H1 (cell line): ENCODE measurements around the gene PLCB4. TPM values are rescaled to one million over a fixed set of nuclear protein-coding genes. Genes with fewer than 3 reads are reported as not detected.

Experiments
- CTCF ChIA-PET: fragments of 300-600 bp; sonication (Branson Sonifier 250); formaldehyde crosslinking; loops from one replicate; lab custom pipeline; 2021; ENCODE audit not compliant: partially characterized antibody; lab: Charles Lee
- POLR2A ChIA-PET: fragments of 300-600 bp; sonication (Branson Sonifier 250); formaldehyde crosslinking; loops from one replicate; lab custom pipeline; 2021; ENCODE audit warnings: inconsistent platforms; ENCODE audit not compliant: partially characterized antibody; lab: Charles Lee
- DNase-seq, 2 experiments: peaks; one replicate each; pipeline versions ENCODE4 v3.0.0 to v3.0.0-alpha.2; 2010 to 2022; ENCODE audit warnings: low spot score in 2 of 2, low read depth in 1 of 2, mixed read lengths in 1 of 2
- FAIRE-seq: peaks from 2 replicates; lab custom pipeline; 2011; peaks lifted over from hg19 to GRCh38; lab: Jason Lieb, UNC
- H2AFZ ChIP-seq: 2 replicates; pipeline ENCODE4 v1.8.1; 2012; ENCODE audit warnings: low read length, inconsistent platforms
- H2AK5ac ChIP-seq: 2 replicates; pipeline ENCODE4 v1.6.1; 2013; ENCODE audit warnings: low read depth, low read length
- H2BK120ac ChIP-seq: replicated peaks from 2 replicates; pipeline ENCODE3; 2013; ENCODE audit warnings: low read depth, low read length, inconsistent platforms
- H2BK12ac ChIP-seq: 2 replicates; pipeline ENCODE4 v1.6.1; 2013; ENCODE audit warnings: low read depth, low read length
- H2BK15ac ChIP-seq: 2 replicates; pipeline ENCODE4 v1.6.1; 2013; ENCODE audit warnings: low read length
- H2BK20ac ChIP-seq: 2 replicates; pipeline ENCODE4 v1.6.1; 2013; ENCODE audit warnings: low read length
- H2BK5ac ChIP-seq: 2 replicates; pipeline ENCODE4 v1.6.1; 2013; ENCODE audit warnings: low read depth, low read length
- H3K14ac ChIP-seq: 2 replicates; pipeline ENCODE4 v1.6.1; 2013; ENCODE audit warnings: inconsistent platforms; ENCODE audit not compliant: insufficient read length
- H3K18ac ChIP-seq: 2 replicates; pipeline ENCODE4 v1.6.1; 2013; ENCODE audit warnings: low read length; ENCODE audit errors: extremely low read depth
- H3K23ac ChIP-seq: 2 replicates; pipeline ENCODE4 v1.6.1; 2013; ENCODE audit warnings: inconsistent platforms; ENCODE audit not compliant: insufficient read length
- H3K23me2 ChIP-seq: 2 replicates; pipeline ENCODE4 v1.6.1; 2013; ENCODE audit warnings: low read depth, low read length
- H3K27ac ChIP-seq: 2 replicates; pipeline ENCODE4 v1.6.1; 2011; ENCODE audit warnings: low read depth, low read length, inconsistent platforms
- H3K27me3 ChIP-seq, 4 experiments: replicated peaks in 1 of 4; 1 replicate in 1 of 4; 2 replicates in 3 of 4; pipeline versions ENCODE4 v1.6.1 to v1.8.1; 2011 to 2013; ENCODE audit warnings: low read length in 3 of 4, mild to moderate bottlenecking in 3 of 4, inconsistent platforms in 2 of 4, mixed read lengths in 2 of 4, moderate library complexity in 1 of 4; ENCODE audit not compliant: control insufficient read depth in 3 of 4, insufficient read depth in 3 of 4; ENCODE audit errors: extremely low read depth in 1 of 4
- H3K36me3 ChIP-seq, 4 experiments: 2 replicates each; pipeline versions ENCODE4 v1.6.1 to v1.8.1; 2011 to 2013; ENCODE audit warnings: mild to moderate bottlenecking in 4 of 4, low read length in 3 of 4, moderate library complexity in 2 of 4, control low read depth in 1 of 4, inconsistent platforms in 1 of 4; ENCODE audit not compliant: insufficient read depth in 4 of 4, control insufficient read depth in 2 of 4
- H3K4ac ChIP-seq: replicated peaks from 2 replicates; pipeline ENCODE3; 2013; ENCODE audit warnings: low read length, low read depth, mixed read lengths, inconsistent platforms; ENCODE audit not compliant: insufficient read length
- H3K4me1 ChIP-seq, 4 experiments: replicated peaks in 1 of 4; 1 replicate in 1 of 4; 2 replicates in 3 of 4; pipeline versions ENCODE4 v1.6.1 to v1.8.1; 2011 to 2013; ENCODE audit warnings: low read length in 3 of 4, inconsistent platforms in 2 of 4, mixed read lengths in 1 of 4; ENCODE audit not compliant: insufficient read depth in 4 of 4, control insufficient read depth in 3 of 4
- H3K4me2 ChIP-seq, 2 experiments: 2 replicates each; pipeline versions ENCODE4 v1.6.1 to v1.8.1; 2011 to 2013; ENCODE audit warnings: low read depth in 2 of 2, low read length in 2 of 2, control low read depth in 1 of 2, inconsistent platforms in 1 of 2, mild to moderate bottlenecking in 1 of 2; ENCODE audit not compliant: insufficient read depth in 1 of 2
- H3K4me3 ChIP-seq, 4 experiments: fragments of 200-600, 300-600 bp in 1 of 4; sonication (generic), shearing (Covaris generic), sonication (Bioruptor Twin) in 1 of 4; 2 replicates each; pipeline versions ENCODE4 v1.5.1 to v1.8.1; 2011 to 2016; ENCODE audit warnings: low read length in 4 of 4, low read depth in 3 of 4, control low read depth in 2 of 4, inconsistent platforms in 2 of 4, mild to moderate bottlenecking in 2 of 4, mixed read lengths in 1 of 4, moderate library complexity in 1 of 4; ENCODE audit not compliant: insufficient read depth in 2 of 4; ENCODE audit errors: extremely low read depth in 1 of 4
- H3K56ac ChIP-seq: replicated peaks from 2 replicates; pipeline ENCODE3; 2013; ENCODE audit warnings: low read depth, mild to moderate bottlenecking, mixed read lengths, low read length, inconsistent platforms; ENCODE audit not compliant: insufficient read length
- H3K79me1 ChIP-seq: 2 replicates; pipeline ENCODE4 v1.6.1; 2013; ENCODE audit warnings: low read depth, low read length, control low read depth
- H3K79me2 ChIP-seq, 2 experiments: 2 replicates each; pipeline versions ENCODE4 v1.6.1 to v1.8.1; 2012 to 2013; ENCODE audit warnings: low read length in 2 of 2, mild to moderate bottlenecking in 2 of 2, inconsistent platforms in 1 of 2; ENCODE audit not compliant: insufficient read depth in 2 of 2, control insufficient read depth in 1 of 2
- H3K9ac ChIP-seq, 4 experiments: replicated peaks in 1 of 4; 1 replicate in 1 of 4; 2 replicates in 3 of 4; pipeline versions ENCODE4 v1.6.1 to v1.8.1; 2011 to 2013; ENCODE audit warnings: low read depth in 3 of 4, low read length in 3 of 4, control low read depth in 2 of 4, mild to moderate bottlenecking in 2 of 4, moderate library complexity in 2 of 4, inconsistent platforms in 1 of 4; ENCODE audit errors: extremely low read depth in 1 of 4
- H3K9me3 ChIP-seq, 2 experiments: 2 replicates each; pipeline versions ENCODE4 v1.6.1 to v1.8.1; 2012 to 2013; ENCODE audit warnings: mild to moderate bottlenecking in 2 of 2, moderate library complexity in 2 of 2, control low read depth in 1 of 2, inconsistent platforms in 1 of 2, low read depth in 1 of 2, low read length in 1 of 2, mixed read lengths in 1 of 2; ENCODE audit not compliant: insufficient read depth in 2 of 2
- H4K20me1 ChIP-seq, 2 experiments: replicated peaks in 1 of 2; 2 replicates each; pipeline versions ENCODE3 to v1.8.1; 2011 to 2013; ENCODE audit warnings: inconsistent platforms in 2 of 2, low read length in 2 of 2, mild to moderate bottlenecking in 1 of 2; ENCODE audit not compliant: insufficient read depth in 2 of 2, control insufficient read depth in 1 of 2
- H4K5ac ChIP-seq: 2 replicates; pipeline ENCODE4 v1.6.1; 2013; ENCODE audit warnings: low read length, low read depth, mixed read lengths, inconsistent platforms; ENCODE audit not compliant: insufficient read length
- H4K8ac ChIP-seq: 2 replicates; pipeline ENCODE4 v1.8.0; 2013; ENCODE audit warnings: mild to moderate bottlenecking, moderate library complexity, low read length, inconsistent platforms; ENCODE audit not compliant: insufficient read depth; ENCODE audit errors: extremely low read depth
- H4K91ac ChIP-seq: replicated peaks from 2 replicates; pipeline ENCODE3; 2013; ENCODE audit warnings: low read length, mixed read lengths, inconsistent platforms; ENCODE audit not compliant: insufficient read length
- ATF3 ChIP-seq: IDR thresholded peaks from 2 replicates; pipeline ENCODE4 v1.6.1; 2011; ENCODE audit warnings: low read depth, mild to moderate bottlenecking, low read length; ENCODE audit not compliant: insufficient read depth
- CBX8 ChIP-seq: fragments of 300-800, 300-1000 bp; sonication (generic); IDR thresholded peaks from 2 replicates; pipeline ENCODE4 v1.7.1; 2016; ENCODE audit warnings: low read depth, low read length, borderline replicate concordance
- EZH2 ChIP-seq: fragments of 200-600 bp; sonication (generic); IDR thresholded peaks from 2 replicates; pipeline ENCODE4 v1.7.1; 2012; ENCODE audit warnings: low read depth, mild to moderate bottlenecking, moderate library complexity, low read length, inconsistent platforms; ENCODE audit not compliant: severe bottlenecking
- HDAC6 ChIP-seq: IDR thresholded peaks from one replicate; pipeline ENCODE4 v1.7.1; 2012; ENCODE audit warnings: low read depth, mild to moderate bottlenecking, inconsistent platforms, low read length, moderate library complexity
- JUN ChIP-seq: IDR thresholded peaks from 2 replicates; pipeline ENCODE4 v1.6.1; 2011; ENCODE audit warnings: low read depth, mild to moderate bottlenecking, improper control_type of control experiment, low read length
- NRF1 ChIP-seq: IDR thresholded peaks from 2 replicates; pipeline ENCODE4 v1.6.1; 2011; ENCODE audit warnings: mild to moderate bottlenecking, low read depth, low read length, improper control_type of control experiment
- RFX5 ChIP-seq: IDR thresholded peaks from 2 replicates; pipeline ENCODE4 v1.6.1; 2011; ENCODE audit warnings: low read depth, low read length, improper control_type of control experiment, borderline replicate concordance
- SP2 ChIP-seq: IDR thresholded peaks from 2 replicates; pipeline ENCODE4 v1.6.1; 2012; ENCODE audit warnings: mild to moderate bottlenecking, low read length, inconsistent platforms
- polyA plus RNA-seq, 7 experiments: library from polyadenylated mRNA; depleted of rRNA in 3 of 7; stranded (reverse) in 5 of 7; unstranded in 2 of 7; fragments of >200 nt in 5 of 7; fragments of 200-250 nt in 2 of 7; gene quantifications; 1 replicate in 5 of 7; 2 replicates in 1 of 7; 4 replicates in 1 of 7; pipeline versions ENCODE4 v1.2.1 to v1.2.3, GENCODE V29; 2011 to 2013; ENCODE audit warnings: missing spikeins in 2 of 7, mixed read lengths in 2 of 7
- total RNA-seq: library from RNA; stranded (reverse); fragmentation: NEBNext Ultra II Directional; extraction: Animal tissue kit (Norgen Biotek cat#: 25700); gene quantifications from 2 replicates; pipeline ENCODE4 v1.2.1, GENCODE V29; 2021
- TF ChIP-seq, protein P1 (sequence below), 3 experiments: IDR thresholded peaks; 1 replicate in 2 of 3; 2 replicates in 1 of 3; pipeline versions ENCODE4 v1.5.1 to v1.6.1; 2011; ENCODE audit warnings: low read length in 3 of 3, mild to moderate bottlenecking in 3 of 3, inconsistent platforms in 2 of 3, low read depth in 1 of 3, moderate library complexity in 1 of 3; ENCODE audit not compliant: insufficient read depth in 1 of 3; ENCODE audit errors: control extremely low read depth in 1 of 3
- TF ChIP-seq, protein P2 (sequence below): IDR thresholded peaks from 2 replicates; pipeline ENCODE4 v1.6.1; 2012; ENCODE audit warnings: low read length, inconsistent platforms

PLCB4 gene
- total and polyA plus RNA-seq, 2 of the 8 experiments (the other 6 are each of a cell fraction or from before 2014, with no cell fraction given), result 3.2 to 14.1 TPM

DNA sequence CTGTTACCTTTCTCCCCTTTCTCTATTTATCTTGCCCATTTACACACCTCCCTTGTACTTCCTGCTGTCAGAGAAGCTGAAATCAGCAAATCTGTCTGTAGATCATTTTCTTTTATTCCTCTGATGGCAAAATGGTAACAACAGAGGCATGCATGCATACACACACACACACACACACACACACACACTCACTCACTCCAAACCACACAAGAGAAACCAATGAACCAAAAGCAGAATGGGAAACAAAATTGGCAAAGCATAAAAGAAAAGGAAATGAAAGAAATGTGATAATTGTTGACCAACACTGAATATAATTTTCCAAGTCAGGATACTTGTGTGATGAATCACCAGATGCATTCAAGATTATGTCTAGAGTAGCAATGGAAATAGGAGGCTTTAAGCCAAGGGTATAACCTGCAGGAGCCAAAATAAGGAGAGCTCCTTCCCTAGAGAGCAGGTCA lies 172.4 kb downstream of the PLCB4 start:
- Histone ChIP-seq H4K5ac (no peak overlapping the region), H2AFZ (no peak overlapping the region), H3K9me3 (peaks cover 3% of the 10 kb centered on the region in 2 experiments; a peak in 3 of 4 replicates), H3K4ac (no peak overlapping the region), H3K18ac (no peak overlapping the region), H3K79me1 (no peaks in the 10 kb centered on the region), H2BK15ac (no peak overlapping the region), H3K23ac (no peak overlapping the region), H2BK20ac (no peak overlapping the region), H2BK5ac (no peak overlapping the region), H3K4me3 (no peak overlapping the region), H3K4me1 (no peaks in the 10 kb centered on the region), H2AK5ac (no peak overlapping the region), H3K36me3 (peaks cover 0 to 5% (median 0%) of the 10 kb centered on the region in 4 experiments; a peak in 2 of 8 replicates), H3K56ac (no peak overlapping the region), H2BK12ac (no peak overlapping the region), H3K27ac (no peak overlapping the region), H3K9ac (no peak overlapping the region), H3K23me2 (no peaks in the 10 kb centered on the region; the same call in 1 of the 2 replicates), H2BK120ac (no peak overlapping the region), H4K20me1 (no peaks in the 10 kb centered on the region), H3K4me2 (no peak overlapping the region), H4K91ac (no peak overlapping the region), H3K14ac (no peak overlapping the region), H3K79me2 (no peaks in the 10 kb centered on the region), H3K27me3 (no peaks in the 10 kb centered on the region), H4K8ac (no peak overlapping the region)
- no peak for DNase-seq
- POLR2A ChIA-PET, result no interaction called here
- FAIRE-seq, result no peak
- CTCF ChIA-PET, result interaction anchor here (1.1 to 1.5 kb wide), 2 partner anchors 11 to 25 kb away, joined by 3 to 6 read pairs; no protein-coding TSS in a partner anchor
- TF ChIP-seq EZH2 (no peak), ATF3 (no peak), NRF1 (no peak), HDAC6 (no peak), SP2 (no peak), CBX8 (no peak), JUN (no peak), RFX5 (no peak)
- TF ChIP-seq, protein P1, sequence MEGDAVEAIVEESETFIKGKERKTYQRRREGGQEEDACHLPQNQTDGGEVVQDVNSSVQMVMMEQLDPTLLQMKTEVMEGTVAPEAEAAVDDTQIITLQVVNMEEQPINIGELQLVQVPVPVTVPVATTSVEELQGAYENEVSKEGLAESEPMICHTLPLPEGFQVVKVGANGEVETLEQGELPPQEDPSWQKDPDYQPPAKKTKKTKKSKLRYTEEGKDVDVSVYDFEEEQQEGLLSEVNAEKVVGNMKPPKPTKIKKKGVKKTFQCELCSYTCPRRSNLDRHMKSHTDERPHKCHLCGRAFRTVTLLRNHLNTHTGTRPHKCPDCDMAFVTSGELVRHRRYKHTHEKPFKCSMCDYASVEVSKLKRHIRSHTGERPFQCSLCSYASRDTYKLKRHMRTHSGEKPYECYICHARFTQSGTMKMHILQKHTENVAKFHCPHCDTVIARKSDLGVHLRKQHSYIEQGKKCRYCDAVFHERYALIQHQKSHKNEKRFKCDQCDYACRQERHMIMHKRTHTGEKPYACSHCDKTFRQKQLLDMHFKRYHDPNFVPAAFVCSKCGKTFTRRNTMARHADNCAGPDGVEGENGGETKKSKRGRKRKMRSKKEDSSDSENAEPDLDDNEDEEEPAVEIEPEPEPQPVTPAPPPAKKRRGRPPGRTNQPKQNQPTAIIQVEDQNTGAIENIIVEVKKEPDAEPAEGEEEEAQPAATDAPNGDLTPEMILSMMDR (IDR thresholded peaks at IDR 0.05; ENCODE audit: control extremely low read depth in 1 of 3, insufficient read depth in 1 of 3, low read depth in 1 of 3, low read length in 3 of 3), result no peak
- TF ChIP-seq, protein P2, sequence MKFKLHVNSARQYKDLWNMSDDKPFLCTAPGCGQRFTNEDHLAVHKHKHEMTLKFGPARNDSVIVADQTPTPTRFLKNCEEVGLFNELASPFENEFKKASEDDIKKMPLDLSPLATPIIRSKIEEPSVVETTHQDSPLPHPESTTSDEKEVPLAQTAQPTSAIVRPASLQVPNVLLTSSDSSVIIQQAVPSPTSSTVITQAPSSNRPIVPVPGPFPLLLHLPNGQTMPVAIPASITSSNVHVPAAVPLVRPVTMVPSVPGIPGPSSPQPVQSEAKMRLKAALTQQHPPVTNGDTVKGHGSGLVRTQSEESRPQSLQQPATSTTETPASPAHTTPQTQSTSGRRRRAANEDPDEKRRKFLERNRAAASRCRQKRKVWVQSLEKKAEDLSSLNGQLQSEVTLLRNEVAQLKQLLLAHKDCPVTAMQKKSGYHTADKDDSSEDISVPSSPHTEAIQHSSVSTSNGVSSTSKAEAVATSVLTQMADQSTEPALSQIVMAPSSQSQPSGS, result no peak
